Measurements from ENCODE around the gene MSL1. TPM values are rescaled to one million over a fixed set of nuclear protein-coding genes. Genes with fewer than 3 reads are reported as not detected.

Gene MSL1
- total and polyA plus RNA-seq, 2 of the 13 experiments (the other 11 are each of a cell fraction or from before 2014, with no cell fraction given) = 63.8 to 88.5 TPM

DNA sequence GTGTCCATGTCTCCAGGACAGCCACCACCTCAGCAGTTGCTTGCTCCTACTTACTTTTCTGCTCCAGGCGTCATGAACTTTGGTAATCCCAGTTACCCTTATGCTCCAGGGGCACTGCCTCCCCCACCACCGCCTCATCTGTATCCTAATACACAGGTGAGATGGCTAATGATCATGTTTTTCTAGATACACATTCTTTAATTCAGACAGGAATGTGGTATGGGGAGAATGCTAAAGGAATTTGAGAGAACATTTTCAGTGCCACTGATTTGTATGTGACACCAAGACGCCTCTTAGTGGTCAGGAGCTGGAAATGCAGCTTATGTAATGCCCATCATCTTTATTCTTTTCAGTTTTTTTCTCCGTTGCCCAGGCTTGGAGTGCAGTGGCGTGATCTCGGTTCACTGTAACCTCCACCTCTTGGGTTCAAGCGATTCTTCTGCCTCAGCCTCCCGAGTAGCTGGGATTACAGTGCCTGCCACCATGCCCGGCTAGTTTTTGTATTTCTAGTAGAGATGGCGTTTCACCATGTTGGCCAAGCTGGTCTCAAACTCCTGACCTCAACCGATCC lies 46.6 kb downstream of the MSL1 start (continued):
- TF ChIP-seq, protein P1, sequence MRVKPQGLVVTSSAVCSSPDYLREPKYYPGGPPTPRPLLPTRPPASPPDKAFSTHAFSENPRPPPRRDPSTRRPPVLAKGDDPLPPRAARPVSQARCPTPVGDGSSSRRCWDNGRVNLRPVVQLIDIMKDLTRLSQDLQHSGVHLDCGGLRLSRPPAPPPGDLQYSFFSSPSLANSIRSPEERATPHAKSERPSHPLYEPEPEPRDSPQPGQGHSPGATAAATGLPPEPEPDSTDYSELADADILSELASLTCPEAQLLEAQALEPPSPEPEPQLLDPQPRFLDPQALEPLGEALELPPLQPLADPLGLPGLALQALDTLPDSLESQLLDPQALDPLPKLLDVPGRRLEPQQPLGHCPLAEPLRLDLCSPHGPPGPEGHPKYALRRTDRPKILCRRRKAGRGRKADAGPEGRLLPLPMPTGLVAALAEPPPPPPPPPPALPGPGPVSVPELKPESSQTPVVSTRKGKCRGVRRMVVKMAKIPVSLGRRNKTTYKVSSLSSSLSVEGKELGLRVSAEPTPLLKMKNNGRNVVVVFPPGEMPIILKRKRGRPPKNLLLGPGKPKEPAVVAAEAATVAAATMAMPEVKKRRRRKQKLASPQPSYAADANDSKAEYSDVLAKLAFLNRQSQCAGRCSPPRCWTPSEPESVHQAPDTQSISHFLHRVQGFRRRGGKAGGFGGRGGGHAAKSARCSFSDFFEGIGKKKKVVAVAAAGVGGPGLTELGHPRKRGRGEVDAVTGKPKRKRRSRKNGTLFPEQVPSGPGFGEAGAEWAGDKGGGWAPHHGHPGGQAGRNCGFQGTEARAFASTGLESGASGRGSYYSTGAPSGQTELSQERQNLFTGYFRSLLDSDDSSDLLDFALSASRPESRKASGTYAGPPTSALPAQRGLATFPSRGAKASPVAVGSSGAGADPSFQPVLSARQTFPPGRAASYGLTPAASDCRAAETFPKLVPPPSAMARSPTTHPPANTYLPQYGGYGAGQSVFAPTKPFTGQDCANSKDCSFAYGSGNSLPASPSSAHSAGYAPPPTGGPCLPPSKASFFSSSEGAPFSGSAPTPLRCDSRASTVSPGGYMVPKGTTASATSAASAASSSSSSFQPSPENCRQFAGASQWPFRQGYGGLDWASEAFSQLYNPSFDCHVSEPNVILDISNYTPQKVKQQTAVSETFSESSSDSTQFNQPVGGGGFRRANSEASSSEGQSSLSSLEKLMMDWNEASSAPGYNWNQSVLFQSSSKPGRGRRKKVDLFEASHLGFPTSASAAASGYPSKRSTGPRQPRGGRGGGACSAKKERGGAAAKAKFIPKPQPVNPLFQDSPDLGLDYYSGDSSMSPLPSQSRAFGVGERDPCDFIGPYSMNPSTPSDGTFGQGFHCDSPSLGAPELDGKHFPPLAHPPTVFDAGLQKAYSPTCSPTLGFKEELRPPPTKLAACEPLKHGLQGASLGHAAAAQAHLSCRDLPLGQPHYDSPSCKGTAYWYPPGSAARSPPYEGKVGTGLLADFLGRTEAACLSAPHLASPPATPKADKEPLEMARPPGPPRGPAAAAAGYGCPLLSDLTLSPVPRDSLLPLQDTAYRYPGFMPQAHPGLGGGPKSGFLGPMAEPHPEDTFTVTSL (CRISPR knock-in tag; IDR thresholded peaks at IDR 0.05; ENCODE audit: borderline replicate concordance) = no peak
- TF ChIP-seq STAG1 (CRISPR knock-in tag; IDR thresholded peaks at IDR 0.05) = peak; percentile 88
- TF ChIP-seq RAD21 (CRISPR knock-in tag; IDR thresholded peaks at IDR 0.05) = peak; percentile 82; the same call in 1 of the 2 replicates
- TF ChIP-seq ZNF34 (CRISPR knock-in tag; IDR thresholded peaks at IDR 0.05; ENCODE audit: borderline replicate concordance) = no peak
- no peak for TF ChIP-seq PRPF4 (IDR thresholded peaks at IDR 0.05; ENCODE audit: low read depth, low read length, poor library complexity, severe bottlenecking)
- peak; percentile 81; the same call in 1 of the 2 replicates for TF ChIP-seq ZNF362 (CRISPR knock-in tag; IDR thresholded peaks at IDR 0.05; ENCODE audit: borderline replicate concordance)
- TF ChIP-seq ZNF180 (CRISPR knock-in tag; IDR thresholded peaks at IDR 0.05; ENCODE audit: borderline replicate concordance, low read depth) = no peak
- TF ChIP-seq, protein P2, sequence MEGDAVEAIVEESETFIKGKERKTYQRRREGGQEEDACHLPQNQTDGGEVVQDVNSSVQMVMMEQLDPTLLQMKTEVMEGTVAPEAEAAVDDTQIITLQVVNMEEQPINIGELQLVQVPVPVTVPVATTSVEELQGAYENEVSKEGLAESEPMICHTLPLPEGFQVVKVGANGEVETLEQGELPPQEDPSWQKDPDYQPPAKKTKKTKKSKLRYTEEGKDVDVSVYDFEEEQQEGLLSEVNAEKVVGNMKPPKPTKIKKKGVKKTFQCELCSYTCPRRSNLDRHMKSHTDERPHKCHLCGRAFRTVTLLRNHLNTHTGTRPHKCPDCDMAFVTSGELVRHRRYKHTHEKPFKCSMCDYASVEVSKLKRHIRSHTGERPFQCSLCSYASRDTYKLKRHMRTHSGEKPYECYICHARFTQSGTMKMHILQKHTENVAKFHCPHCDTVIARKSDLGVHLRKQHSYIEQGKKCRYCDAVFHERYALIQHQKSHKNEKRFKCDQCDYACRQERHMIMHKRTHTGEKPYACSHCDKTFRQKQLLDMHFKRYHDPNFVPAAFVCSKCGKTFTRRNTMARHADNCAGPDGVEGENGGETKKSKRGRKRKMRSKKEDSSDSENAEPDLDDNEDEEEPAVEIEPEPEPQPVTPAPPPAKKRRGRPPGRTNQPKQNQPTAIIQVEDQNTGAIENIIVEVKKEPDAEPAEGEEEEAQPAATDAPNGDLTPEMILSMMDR (CRISPR knock-in tag; IDR thresholded peaks at IDR 0.05) = peak; percentile 89
- TF ChIP-seq HMG20A (CRISPR knock-in tag; IDR thresholded peaks at IDR 0.05; ENCODE audit: borderline replicate concordance) = no peak
- TF ChIP-seq POLR2AphosphoS2 (IDR thresholded peaks at IDR 0.05; ENCODE audit: low read depth, low read length) = no peak
- peak; percentile 52; the same call in 1 of the 2 replicates for TF ChIP-seq THAP11 (CRISPR knock-in tag; IDR thresholded peaks at IDR 0.05)
- TF ChIP-seq ZBTB34 (CRISPR knock-in tag; IDR thresholded peaks at IDR 0.05) = no peak
- TF ChIP-seq SNAPC2 (CRISPR knock-in tag; IDR thresholded peaks at IDR 0.05) = 0 out of 2 replicates have a peak, but pooled peaks have one; percentile 8
- TF ChIP-seq, protein P3, sequence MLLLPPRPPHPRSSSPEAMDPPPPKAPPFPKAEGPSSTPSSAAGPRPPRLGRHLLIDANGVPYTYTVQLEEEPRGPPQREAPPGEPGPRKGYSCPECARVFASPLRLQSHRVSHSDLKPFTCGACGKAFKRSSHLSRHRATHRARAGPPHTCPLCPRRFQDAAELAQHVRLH (CRISPR knock-in tag; IDR thresholded peaks at IDR 0.05; ENCODE audit: borderline replicate concordance, low read depth) = no peak
- 0 out of 2 replicates have a peak, but pooled peaks have one; percentile 10 for TF ChIP-seq IRF2 (CRISPR knock-in tag; IDR thresholded peaks at IDR 0.05)
- TF ChIP-seq NCOA2 (CRISPR knock-in tag; IDR thresholded peaks at IDR 0.05) = no peak
- peak; percentile 43; the same call in 1 of the 2 replicates for TF ChIP-seq KAT8 (CRISPR knock-in tag; IDR thresholded peaks at IDR 0.05)
- TF ChIP-seq, protein P4, sequence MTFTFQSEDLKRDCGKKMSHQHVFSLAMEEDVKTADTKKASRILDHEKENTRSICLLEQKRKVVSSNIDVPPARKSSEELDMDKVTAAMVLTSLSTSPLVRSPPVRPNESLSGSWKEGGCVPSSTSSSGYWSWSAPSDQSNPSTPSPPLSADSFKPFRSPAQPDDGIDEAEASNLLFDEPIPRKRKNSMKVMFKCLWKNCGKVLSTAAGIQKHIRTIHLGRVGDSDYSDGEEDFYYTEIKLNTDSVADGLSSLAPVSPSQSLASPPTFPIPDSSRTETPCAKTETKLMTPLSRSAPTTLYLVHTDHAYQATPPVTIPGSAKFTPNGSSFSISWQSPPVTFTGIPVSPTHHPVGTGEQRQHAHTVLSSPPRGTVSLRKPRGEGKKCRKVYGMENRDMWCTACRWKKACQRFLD (CRISPR knock-in tag; IDR thresholded peaks at IDR 0.05; ENCODE audit: borderline replicate concordance) = no peak
